ENCODE results near the gene TET3. TPM values are rescaled to one million over a fixed set of nuclear protein-coding genes. Genes with fewer than 3 reads are reported as not detected.
A peak's percentile ranks its signal among the peaks of the same experiment; 100 is the strongest.

The TET3 gene
- total RNA-seq, 4 donors from 2014 or later, result 4.3 to 14.1 (median 6.6) TPM

GRCh38 chr2:74021407-74021755 lies 36.7 kb downstream of the TET3 start:
- 65 to 88% methylated on average over 3 to 5 of the region's 5 CpGs for WGBS, 2 donors
- DNase-seq (ENCODE audit: low spot score in 2 of 2), result no peak
- no peaks in the 10 kb centered on the region for H3K36me3 ChIP-seq
- H3K27me3 ChIP-seq, result no peaks in the 10 kb centered on the region
- H3K4me3 ChIP-seq, result no peak overlapping the region
- no peaks in the 10 kb centered on the region for H3K9me3 ChIP-seq
- H3K4me1 ChIP-seq, result peaks cover 0 to 14% (median 3%) of the 10 kb centered on the region in 4 donors
- no peak for TF ChIP-seq POLR2A (IDR thresholded peaks at IDR 0.05)
- no peak for TF ChIP-seq EP300 (IDR thresholded peaks at IDR 0.05)
- TF ChIP-seq CTCF (IDR thresholded peaks at IDR 0.05), result no peak
- no peak overlapping the region for H3K27ac ChIP-seq

- H3K36me3 ChIP-seq, result no peaks in the 10 kb centered on the region
- H3K4me1 ChIP-seq, result peaks cover 0 to 14% (median 3%) of the 10 kb centered on the region in 4 donors
- 72 to 83% methylated on average over 4 of the region's 4 CpGs for WGBS, 2 donors
- H3K9me3 ChIP-seq, result no peaks in the 10 kb centered on the region
- no peak for TF ChIP-seq POLR2A (IDR thresholded peaks at IDR 0.05)
- no peak for TF ChIP-seq EP300 (IDR thresholded peaks at IDR 0.05)
- TF ChIP-seq CTCF (IDR thresholded peaks at IDR 0.05), result no peak
- no peaks in the 10 kb centered on the region for H3K27me3 ChIP-seq
- no peak for DNase-seq (ENCODE audit: low spot score in 2 of 2)
- H3K4me3 ChIP-seq, result no peak overlapping the region
- no peak overlapping the region for H3K27ac ChIP-seq
Measured at GRCh38 chr2:74024216-74024615, 39.5 kb downstream of the TET3 start.

- H3K36me3 ChIP-seq, result no peaks in the 10 kb centered on the region
- no peak for TF ChIP-seq CTCF (IDR thresholded peaks at IDR 0.05)
- TF ChIP-seq POLR2A (IDR thresholded peaks at IDR 0.05), result no peak
- TF ChIP-seq EP300 (IDR thresholded peaks at IDR 0.05), result no peak
- WGBS, 2 donors, result 60 to 66% methylated on average over 5 to 6 of the region's 6 CpGs
Measured at GRCh38 chr2:74025971-74026612, 41.4 kb downstream of the TET3 start.

GRCh38 chr2:74026687-74027241 lies 42.1 kb downstream of the TET3 start:
- Histone ChIP-seq H3K36me3 (no peaks in the 10 kb centered on the region), H3K4me1 (peaks cover 0 to 20% (median 4%) of the 10 kb centered on the region in 4 donors), H3K27me3 (no peaks in the 10 kb centered on the region), H3K4me3 (no peak overlapping the region), H3K27ac (no peak overlapping the region), H3K9me3 (no peaks in the 10 kb centered on the region)
- 63 to 77% methylated on average over 6 of the region's 6 CpGs for WGBS, 2 donors
- TF ChIP-seq EP300 (IDR thresholded peaks at IDR 0.05) (no peak), POLR2A (IDR thresholded peaks at IDR 0.05) (no peak), CTCF (IDR thresholded peaks at IDR 0.05) (no peak)
- DNase-seq (ENCODE audit: low spot score in 2 of 2), result no peak

More at GRCh38 chr2:74025971-74026612, 41.4 kb downstream of the TET3 start:
- peak overlapping the region in 1 of 4 donors; percentile 28 for H3K27ac ChIP-seq
- no peak for DNase-seq (ENCODE audit: low spot score in 2 of 2)
- H3K4me3 ChIP-seq, result no peak overlapping the region
- peaks cover 0 to 14% (median 2%) of the 10 kb centered on the region in 4 donors for H3K4me1 ChIP-seq
- no peaks in the 10 kb centered on the region for H3K9me3 ChIP-seq
- H3K27me3 ChIP-seq, result no peaks in the 10 kb centered on the region

- DNase-seq (ENCODE audit: low spot score in 2 of 2), result no peak
- WGBS, 2 donors, result 92 to 94% methylated on average over 1 of the region's 1 CpG
Measured at GRCh38 chr2:74027496-74027895, 42.8 kb downstream of the TET3 start.

More at GRCh38 chr2:74027496-74027895, 42.8 kb downstream of the TET3 start:
- Histone ChIP-seq H3K36me3 (no peaks in the 10 kb centered on the region), H3K4me3 (no peak overlapping the region), H3K27ac (no peak overlapping the region), H3K9me3 (no peaks in the 10 kb centered on the region), H3K4me1 (peaks cover 0 to 20% (median 11%) of the 10 kb centered on the region in 4 donors), H3K27me3 (no peaks in the 10 kb centered on the region)
- TF ChIP-seq CTCF (IDR thresholded peaks at IDR 0.05) (no peak), EP300 (IDR thresholded peaks at IDR 0.05) (no peak), POLR2A (IDR thresholded peaks at IDR 0.05) (no peak)

All from tibial nerve (tissue), 4 donors.